Right lobe of liver (tissue), 4 donors: ENCODE results near the gene ANKLE1.

Source experiments
- POLR2A ChIP-seq: fragments of 450-650 bp; IDR thresholded peaks from one replicate; pipeline ENCODE4 v1.6.1; 2017; ENCODE audit warnings: antibody characterized with exemption, mild to moderate bottlenecking
- TF ChIP-seq, protein P1 (sequence below), 4 donors: fragments of 200-600 bp in 3 of 4; fragments of 450-650 bp in 1 of 4; IDR thresholded peaks; one replicate each; pipeline versions ENCODE4 v1.5.1 to v1.8.0; 2016 to 2022; ENCODE audit warnings: antibody characterized with exemption in 4 of 4, mild to moderate bottlenecking in 2 of 4
- donor health status: DM: no; HTN: no; CAD: no.
- donor health status: DM: no; HTN: no; CAD: no.
- donor health status: DM: no; HTN: yes; CAD: no.

DNA sequence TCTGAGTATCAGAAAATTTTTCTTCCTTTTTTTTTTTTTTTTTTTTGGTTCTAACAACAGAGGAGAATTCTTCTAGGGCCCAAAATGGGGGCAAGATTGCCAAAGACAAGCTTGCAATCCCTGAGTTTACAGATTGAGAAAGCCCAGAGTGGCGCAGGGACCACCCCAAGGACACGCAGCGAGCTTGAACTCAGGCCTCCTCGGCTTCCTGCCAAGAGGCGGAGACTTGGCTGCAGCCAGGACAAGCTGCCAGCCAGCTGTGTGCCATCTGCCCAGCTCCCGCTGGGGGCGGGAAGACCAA, 23.5 kb downstream of the ANKLE1 start:
- TF ChIP-seq POLR2A: no peak
- TF ChIP-seq, protein P1, sequence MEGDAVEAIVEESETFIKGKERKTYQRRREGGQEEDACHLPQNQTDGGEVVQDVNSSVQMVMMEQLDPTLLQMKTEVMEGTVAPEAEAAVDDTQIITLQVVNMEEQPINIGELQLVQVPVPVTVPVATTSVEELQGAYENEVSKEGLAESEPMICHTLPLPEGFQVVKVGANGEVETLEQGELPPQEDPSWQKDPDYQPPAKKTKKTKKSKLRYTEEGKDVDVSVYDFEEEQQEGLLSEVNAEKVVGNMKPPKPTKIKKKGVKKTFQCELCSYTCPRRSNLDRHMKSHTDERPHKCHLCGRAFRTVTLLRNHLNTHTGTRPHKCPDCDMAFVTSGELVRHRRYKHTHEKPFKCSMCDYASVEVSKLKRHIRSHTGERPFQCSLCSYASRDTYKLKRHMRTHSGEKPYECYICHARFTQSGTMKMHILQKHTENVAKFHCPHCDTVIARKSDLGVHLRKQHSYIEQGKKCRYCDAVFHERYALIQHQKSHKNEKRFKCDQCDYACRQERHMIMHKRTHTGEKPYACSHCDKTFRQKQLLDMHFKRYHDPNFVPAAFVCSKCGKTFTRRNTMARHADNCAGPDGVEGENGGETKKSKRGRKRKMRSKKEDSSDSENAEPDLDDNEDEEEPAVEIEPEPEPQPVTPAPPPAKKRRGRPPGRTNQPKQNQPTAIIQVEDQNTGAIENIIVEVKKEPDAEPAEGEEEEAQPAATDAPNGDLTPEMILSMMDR (IDR thresholded peaks at IDR 0.05): no peak
